ENCODE data around the gene LDB3. TPM values are rescaled to one million over a fixed set of nuclear protein-coding genes. Genes with fewer than 3 reads are reported as not detected.

Gene LDB3
- polyA plus RNA-seq, 1 experiment, result 0.83 TPM

DNA sequence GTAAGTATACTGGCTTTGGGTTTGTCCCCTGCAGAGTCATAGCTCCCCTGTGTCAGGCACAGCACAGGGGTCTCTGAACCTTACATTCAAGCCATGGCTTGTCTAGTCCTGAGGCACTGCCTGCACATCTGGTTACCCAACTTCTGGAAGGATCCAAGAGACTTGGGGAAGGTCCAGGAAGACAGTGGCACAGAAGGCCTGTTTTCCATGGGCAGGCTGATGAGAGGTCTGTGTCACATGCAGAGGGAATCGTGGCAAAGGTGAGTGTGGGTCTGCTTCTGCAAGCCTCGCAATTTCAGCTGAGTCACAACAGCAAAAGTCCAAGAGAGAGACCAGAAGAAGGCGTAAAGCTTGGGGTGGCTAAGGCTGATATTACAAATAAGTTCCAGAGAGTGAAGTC lies 59.7 kb downstream of the LDB3 start:
- CTCF ChIA-PET, result interaction anchor here (0.7 kb wide), 1 partner anchor 97 kb away, joined by 3 read pairs; no protein-coding TSS in a partner anchor
- no peaks in the 10 kb centered on the region for H3K36me3 ChIP-seq (ENCODE audit: control insufficient read depth, insufficient read depth, low read length)
- TF ChIP-seq, protein P1, sequence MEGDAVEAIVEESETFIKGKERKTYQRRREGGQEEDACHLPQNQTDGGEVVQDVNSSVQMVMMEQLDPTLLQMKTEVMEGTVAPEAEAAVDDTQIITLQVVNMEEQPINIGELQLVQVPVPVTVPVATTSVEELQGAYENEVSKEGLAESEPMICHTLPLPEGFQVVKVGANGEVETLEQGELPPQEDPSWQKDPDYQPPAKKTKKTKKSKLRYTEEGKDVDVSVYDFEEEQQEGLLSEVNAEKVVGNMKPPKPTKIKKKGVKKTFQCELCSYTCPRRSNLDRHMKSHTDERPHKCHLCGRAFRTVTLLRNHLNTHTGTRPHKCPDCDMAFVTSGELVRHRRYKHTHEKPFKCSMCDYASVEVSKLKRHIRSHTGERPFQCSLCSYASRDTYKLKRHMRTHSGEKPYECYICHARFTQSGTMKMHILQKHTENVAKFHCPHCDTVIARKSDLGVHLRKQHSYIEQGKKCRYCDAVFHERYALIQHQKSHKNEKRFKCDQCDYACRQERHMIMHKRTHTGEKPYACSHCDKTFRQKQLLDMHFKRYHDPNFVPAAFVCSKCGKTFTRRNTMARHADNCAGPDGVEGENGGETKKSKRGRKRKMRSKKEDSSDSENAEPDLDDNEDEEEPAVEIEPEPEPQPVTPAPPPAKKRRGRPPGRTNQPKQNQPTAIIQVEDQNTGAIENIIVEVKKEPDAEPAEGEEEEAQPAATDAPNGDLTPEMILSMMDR (IDR thresholded peaks at IDR 0.05; ENCODE audit: insufficient read depth, low read depth, low read length), result no peak
- H3K4me3 ChIP-seq (ENCODE audit: low read depth, low read length), result no peak overlapping the region
- POLR2A ChIA-PET, result no interaction called here
- DNase-seq (ENCODE audit: low read depth), result no peak
- H3K27me3 ChIP-seq (ENCODE audit: control insufficient read depth, insufficient read depth, low read length), result peaks cover 4% of the 10 kb centered on the region

DNA sequence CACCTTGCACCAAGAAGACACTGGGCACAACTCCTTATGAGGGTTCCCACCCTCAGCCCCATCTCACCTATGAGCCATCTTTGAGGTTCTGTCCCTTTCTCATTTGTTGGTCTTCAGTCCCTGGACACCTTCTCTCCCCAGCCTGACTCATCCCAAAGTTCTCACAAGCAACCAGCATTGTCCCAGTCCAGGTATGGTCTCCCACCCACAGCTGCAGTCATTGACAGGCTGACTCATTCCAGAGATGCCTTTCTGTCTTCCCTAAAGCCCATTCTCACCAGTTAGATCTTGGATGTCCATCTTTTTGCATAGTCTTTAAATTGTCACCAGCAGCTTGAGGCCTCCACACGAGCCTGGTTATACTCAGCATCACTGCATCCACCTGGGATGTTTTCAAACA lies 61.4 kb downstream of the LDB3 start:
- no peak overlapping the region for H3K4me3 ChIP-seq (ENCODE audit: low read depth, low read length)
- POLR2A ChIA-PET, result no interaction called here
- TF ChIP-seq, protein P1 (IDR thresholded peaks at IDR 0.05; ENCODE audit: insufficient read depth, low read depth, low read length), result no peak
- H3K36me3 ChIP-seq (ENCODE audit: control insufficient read depth, insufficient read depth, low read length), result no peaks in the 10 kb centered on the region
- no peak for DNase-seq (ENCODE audit: low read depth)
- H3K27me3 ChIP-seq (ENCODE audit: control insufficient read depth, insufficient read depth, low read length), result peaks cover 4% of the 10 kb centered on the region
- CTCF ChIA-PET, result no interaction called here

DNA sequence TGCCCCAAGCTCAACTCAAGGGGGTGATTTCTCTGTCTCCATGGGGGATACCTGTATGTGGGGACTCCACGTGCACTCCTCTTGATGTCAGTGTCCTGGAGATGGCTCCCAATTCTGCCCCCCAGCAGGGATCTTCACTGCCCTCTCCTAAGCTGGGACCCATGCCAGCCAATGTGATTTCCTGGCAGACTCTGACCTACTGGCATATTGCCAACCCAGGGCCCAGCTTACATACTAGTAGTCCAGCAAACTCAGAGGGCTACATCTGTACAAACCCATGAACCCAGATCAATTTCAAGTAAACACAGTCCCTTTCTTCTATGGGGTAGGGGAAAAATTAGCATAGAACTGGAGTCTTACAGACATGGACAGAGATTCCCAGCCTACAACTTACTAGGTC lies 61.9 kb downstream of the LDB3 start:
- Histone ChIP-seq H3K4me3 (ENCODE audit: low read depth, low read length) (no peak overlapping the region), H3K27me3 (ENCODE audit: control insufficient read depth, insufficient read depth, low read length) (peaks cover 1% of the 10 kb centered on the region; the same call in 1 of the 2 replicates), H3K36me3 (ENCODE audit: control insufficient read depth, insufficient read depth, low read length) (no peaks in the 10 kb centered on the region)
- no peak for DNase-seq (ENCODE audit: low read depth)
- ChIA-PET POLR2A (no interaction called here), CTCF (no interaction called here)
- TF ChIP-seq, protein P1 (IDR thresholded peaks at IDR 0.05; ENCODE audit: insufficient read depth, low read depth, low read length), result no peak

DNA sequence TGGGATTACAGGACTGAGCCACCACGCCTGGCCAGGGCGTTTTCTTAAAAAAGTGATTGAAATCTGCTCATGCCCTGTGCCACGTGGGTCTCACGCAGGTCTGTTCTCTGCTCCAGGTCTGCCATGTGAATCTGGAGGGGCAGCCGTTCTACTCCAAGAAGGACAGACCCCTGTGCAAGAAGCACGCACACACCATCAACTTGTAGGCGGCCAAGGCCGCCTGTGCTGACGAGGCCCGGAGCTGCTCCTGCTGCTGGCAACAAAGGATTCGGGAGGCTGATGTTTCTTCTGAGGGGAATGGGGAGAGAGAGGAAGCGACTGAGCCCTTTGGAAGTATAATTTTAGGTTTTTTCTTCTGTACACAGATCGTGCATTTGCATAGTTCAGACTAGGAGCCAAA lies 64.5 kb downstream of the LDB3 start:
- H3K36me3 ChIP-seq (ENCODE audit: control insufficient read depth, insufficient read depth, low read length), result no peaks in the 10 kb centered on the region
- POLR2A ChIA-PET, result no interaction called here
- H3K4me3 ChIP-seq (ENCODE audit: low read depth, low read length), result no peak overlapping the region
- no peak for DNase-seq (ENCODE audit: low read depth)
- no peaks in the 10 kb centered on the region; the same call in 1 of the 2 replicates for H3K27me3 ChIP-seq (ENCODE audit: control insufficient read depth, insufficient read depth, low read length)
- TF ChIP-seq, protein P1 (IDR thresholded peaks at IDR 0.05; ENCODE audit: insufficient read depth, low read depth, low read length), result no peak
- CTCF ChIA-PET, result interaction anchor here (1.2 to 1.3 kb wide), 2 partner anchors 17 to 39 kb away, joined by 3 to 5 read pairs; no protein-coding TSS in a partner anchor

DNA sequence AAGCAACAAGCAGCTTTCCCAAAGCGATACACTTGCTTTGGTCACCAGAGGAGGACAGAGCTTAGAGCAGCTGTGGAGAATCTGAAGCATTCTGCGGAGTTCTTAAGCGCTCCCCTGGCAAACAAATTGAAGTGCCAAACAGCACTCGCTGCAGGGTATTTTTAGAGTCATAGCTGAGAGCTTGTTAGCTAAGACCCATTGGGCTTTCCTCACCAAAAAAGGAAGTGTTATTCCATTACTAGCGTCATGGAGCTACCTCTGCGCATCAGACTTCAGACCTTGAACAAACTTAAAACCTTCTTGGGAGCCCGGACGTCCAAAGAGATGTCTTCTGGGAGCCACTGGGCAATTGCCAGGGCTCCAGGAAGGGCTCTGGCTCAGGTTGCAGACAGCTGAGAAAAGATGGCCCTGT lies 65.0 kb downstream of the LDB3 start:
- Histone ChIP-seq H3K4me3 (ENCODE audit: low read depth, low read length) (no peak overlapping the region), H3K36me3 (ENCODE audit: control insufficient read depth, insufficient read depth, low read length) (no peaks in the 10 kb centered on the region), H3K27me3 (ENCODE audit: control insufficient read depth, insufficient read depth, low read length) (no peaks in the 10 kb centered on the region)
- ChIA-PET POLR2A (no interaction called here), CTCF (interaction anchor here (1.2 to 1.3 kb wide), 2 partner anchors 18 to 40 kb away, joined by 3 to 5 read pairs; no protein-coding TSS in a partner anchor)
- TF ChIP-seq, protein P1 (IDR thresholded peaks at IDR 0.05; ENCODE audit: insufficient read depth, low read depth, low read length), result no peak
- no peak for DNase-seq (ENCODE audit: low read depth)

Data from BJ (cell line).